K562 treated with DMSO at 1 percent for 12 hours (cell line): ENCODE measurements around the gene CASP8. TPM values are rescaled to one million over a fixed set of nuclear protein-coding genes. Genes with fewer than 3 reads are reported as not detected.

Experiments used
- total RNA-seq: library from RNA; unstranded; fragments of 300-600 nt; gene quantifications from 2 replicates; pipeline ENCODE4 v1.2.3, GENCODE V29; 2022; ENCODE audit not compliant: insufficient read depth

The CASP8 gene
- 19.7 and 32.3 TPM in 2 replicates for total RNA-seq

GRCh38 chr2:201260302-201260800, at the start of gene CASP8:
Gene CASP8 (plus strand): TSS chr2:201260536. CDS start chr2:201266487, 5,951 bp downstream.

Other genes with a start within 250 kb of the CASP8 start
- 0.96 and 4.6 TPM in 2 replicates for gene HYCC2, start 188.9 kb upstream of the CASP8 start, total RNA-seq
- 50.2 and 62.5 TPM in 2 replicates for gene NDUFB3, start 188.5 kb upstream of the CASP8 start, total RNA-seq
- gene CFLAR, start 144.4 kb upstream of the CASP8 start, total RNA-seq: 11.3 and 36.1 TPM in 2 replicates
- gene CASP10, start 77.4 kb upstream of the CASP8 start, total RNA-seq: 5.8 and 10.2 TPM in 2 replicates
- gene FLACC1, start 96.8 kb downstream of the CASP8 start, total RNA-seq: not detected in 2 replicates
- 4.7 and 18.0 TPM in 2 replicates for gene TRAK2, start 190.9 kb downstream of the CASP8 start, total RNA-seq
- gene STRADB, start 191.2 kb downstream of the CASP8 start, total RNA-seq: 22.0 and 24.8 TPM in 2 replicates